ENCODE measurements around the gene ANTKMT. TPM values are rescaled to one million over a fixed set of nuclear protein-coding genes. Genes with fewer than 3 reads are reported as not detected.

The ANTKMT gene
- total and polyA plus RNA-seq, 2 of the 8 experiments (the other 6 are each of a cell fraction or from before 2014, with no cell fraction given) = 26.5 to 26.6 TPM

GRCh38 chr16:746637-747036, 25.7 kb downstream of the ANTKMT start:
- peaks cover 1 to 7% (median 5%) of the 10 kb centered on the region in 4 experiments; a peak in 5 of 7 replicates for H3K4me1 ChIP-seq (replicated peaks in 1 of 4; ENCODE audit: control insufficient read depth in 3 of 4, insufficient read depth in 4 of 4, low read length in 3 of 4)
- WGBS, 2 experiments (ENCODE audit: extremely low coverage in 1 of 2, insufficient coverage in 1 of 2, insufficient read length in 1 of 2, insufficient replicate concordance in 2 of 2, low coverage in 1 of 2, low lambda C conversion rate in 2 of 2, missing lambda C conversion rate in 1 of 2) = 90% methylated on average over 13 of the region's 13 CpGs; no CpG with 5 or more reads in 1 of the 2 experiments
- no peak overlapping the region for H2BK5ac ChIP-seq (ENCODE audit: low read depth, low read length)
- no peak overlapping the region for H3K9ac ChIP-seq (replicated peaks in 1 of 4; ENCODE audit: extremely low read depth in 1 of 4, low read depth in 3 of 4, low read length in 3 of 4)
- H4K8ac ChIP-seq (ENCODE audit: extremely low read depth, insufficient read depth, low read length) = no peak overlapping the region; the same call in 1 of the 2 replicates
- no peak overlapping the region for H3K18ac ChIP-seq (ENCODE audit: extremely low read depth, low read length)
- H2BK20ac ChIP-seq (ENCODE audit: low read length) = no peak overlapping the region
- TF ChIP-seq ATF3 (IDR thresholded peaks at IDR 0.05; ENCODE audit: insufficient read depth, low read depth, low read length) = no peak
- no peak for TF ChIP-seq RBBP5 (IDR thresholded peaks at IDR 0.05; ENCODE audit: borderline replicate concordance, low read depth, low read length)
- TF ChIP-seq SIX5 (IDR thresholded peaks at IDR 0.05; ENCODE audit: low read depth, low read length) = no peak
- TF ChIP-seq SUZ12 (IDR thresholded peaks at IDR 0.05; ENCODE audit: low read length) = no peak
- TF ChIP-seq CTBP2 (IDR thresholded peaks at IDR 0.05; ENCODE audit: borderline replicate concordance, insufficient read depth, insufficient read length, low read length) = no peak
- H3K14ac ChIP-seq (ENCODE audit: insufficient read length) = no peak overlapping the region
- no peak overlapping the region for H2BK12ac ChIP-seq (ENCODE audit: low read depth, low read length)
- no peak overlapping the region for H3K27ac ChIP-seq (ENCODE audit: low read depth, low read length)
- no peaks in the 10 kb centered on the region for H3K79me2 ChIP-seq (ENCODE audit: control insufficient read depth in 1 of 2, insufficient read depth in 2 of 2, low read length in 2 of 2)
- no peak overlapping the region for H2BK120ac ChIP-seq (replicated peaks; ENCODE audit: low read depth, low read length)
- no peak overlapping the region for H4K91ac ChIP-seq (replicated peaks; ENCODE audit: insufficient read length, low read length)
- H3K23ac ChIP-seq (ENCODE audit: insufficient read length) = no peak overlapping the region
- H3K36me3 ChIP-seq (ENCODE audit: control insufficient read depth in 2 of 4, insufficient read depth in 4 of 4, low read length in 3 of 4) = no peaks in the 10 kb centered on the region
- no peak overlapping the region for H4K5ac ChIP-seq (ENCODE audit: insufficient read length, low read depth, low read length)
- no peaks in the 10 kb centered on the region for H3K23me2 ChIP-seq (ENCODE audit: low read depth, low read length)
- H3K4me3 ChIP-seq (ENCODE audit: extremely low read depth in 1 of 4, insufficient read depth in 2 of 4, low read depth in 3 of 4, low read length in 4 of 4) = no peak overlapping the region
- H2AFZ ChIP-seq (ENCODE audit: low read length) = no peak overlapping the region
- H3K9me3 ChIP-seq (ENCODE audit: insufficient read depth in 2 of 2, low read depth in 1 of 2, low read length in 1 of 2) = no peaks in the 10 kb centered on the region
- no peak overlapping the region for H3K4ac ChIP-seq (replicated peaks; ENCODE audit: insufficient read length, low read depth, low read length)
- H3K79me1 ChIP-seq (ENCODE audit: low read depth, low read length) = no peaks in the 10 kb centered on the region
- POLR2A ChIA-PET (ENCODE audit: partially characterized antibody) = interaction anchor here (1.3 to 1.5 kb wide), 3 partner anchors 10 to 42 kb away, joined by 3 to 4 read pairs (median 4); partner anchors contain the start of genes CHTF18, MSLN and RPUSD1
- CTCF ChIA-PET (ENCODE audit: partially characterized antibody) = interaction anchor here (1.1 to 35.8 kb wide), 4 partner anchors 14 to 310 kb away, joined by 5 to 977 read pairs (median 52); partner anchors contain the start of genes ANTKMT, CCDC78, FBXL16 and HAGHL
- H2AK5ac ChIP-seq (ENCODE audit: low read depth, low read length) = no peak overlapping the region
- DNase-seq (ENCODE audit: low read depth in 1 of 2, low spot score in 2 of 2) (no peak), FAIRE-seq (no peak)
- no peaks in the 10 kb centered on the region for H3K27me3 ChIP-seq (replicated peaks in 1 of 4; ENCODE audit: control insufficient read depth in 3 of 4, extremely low read depth in 1 of 4, insufficient read depth in 3 of 4, low read length in 3 of 4)
- H2BK15ac ChIP-seq (ENCODE audit: low read length) = no peak overlapping the region
- H3K56ac ChIP-seq (replicated peaks; ENCODE audit: insufficient read length, low read depth, low read length) = no peak overlapping the region
- H3K4me2 ChIP-seq (ENCODE audit: insufficient read depth in 1 of 2, low read depth in 2 of 2, low read length in 2 of 2) = no peak overlapping the region
- no peaks in the 10 kb centered on the region for H4K20me1 ChIP-seq (replicated peaks in 1 of 2; ENCODE audit: control insufficient read depth in 1 of 2, insufficient read depth in 2 of 2, low read length in 2 of 2)
